ENCODE measurements around the gene ADORA2B.

Gene ADORA2B

GRCh38 chr17:15952916-15953790 is 8.2 kb downstream of the ADORA2B start:
- no peak overlapping the region for H3K4me3 ChIP-seq (replicated peaks in 1 of 2; ENCODE audit: low read depth in 2 of 2, low read length in 2 of 2)
- TF ChIP-seq, protein P1, sequence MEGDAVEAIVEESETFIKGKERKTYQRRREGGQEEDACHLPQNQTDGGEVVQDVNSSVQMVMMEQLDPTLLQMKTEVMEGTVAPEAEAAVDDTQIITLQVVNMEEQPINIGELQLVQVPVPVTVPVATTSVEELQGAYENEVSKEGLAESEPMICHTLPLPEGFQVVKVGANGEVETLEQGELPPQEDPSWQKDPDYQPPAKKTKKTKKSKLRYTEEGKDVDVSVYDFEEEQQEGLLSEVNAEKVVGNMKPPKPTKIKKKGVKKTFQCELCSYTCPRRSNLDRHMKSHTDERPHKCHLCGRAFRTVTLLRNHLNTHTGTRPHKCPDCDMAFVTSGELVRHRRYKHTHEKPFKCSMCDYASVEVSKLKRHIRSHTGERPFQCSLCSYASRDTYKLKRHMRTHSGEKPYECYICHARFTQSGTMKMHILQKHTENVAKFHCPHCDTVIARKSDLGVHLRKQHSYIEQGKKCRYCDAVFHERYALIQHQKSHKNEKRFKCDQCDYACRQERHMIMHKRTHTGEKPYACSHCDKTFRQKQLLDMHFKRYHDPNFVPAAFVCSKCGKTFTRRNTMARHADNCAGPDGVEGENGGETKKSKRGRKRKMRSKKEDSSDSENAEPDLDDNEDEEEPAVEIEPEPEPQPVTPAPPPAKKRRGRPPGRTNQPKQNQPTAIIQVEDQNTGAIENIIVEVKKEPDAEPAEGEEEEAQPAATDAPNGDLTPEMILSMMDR (IDR thresholded peaks at IDR 0.05; ENCODE audit: low read depth, low read length), result no peak
- DNase-seq (ENCODE audit: low read depth in 2 of 2), result no peak

- TF ChIP-seq, protein P1 (IDR thresholded peaks at IDR 0.05; ENCODE audit: low read depth, low read length), result no peak
- H3K4me3 ChIP-seq (replicated peaks in 1 of 2; ENCODE audit: low read depth in 2 of 2, low read length in 2 of 2), result no peak overlapping the region
- peak; percentile 85 to 88 for DNase-seq (ENCODE audit: low read depth in 2 of 2)
Observed at GRCh38 chr17:15954222-15954621, 9.3 kb downstream of the ADORA2B start.

DNA sequence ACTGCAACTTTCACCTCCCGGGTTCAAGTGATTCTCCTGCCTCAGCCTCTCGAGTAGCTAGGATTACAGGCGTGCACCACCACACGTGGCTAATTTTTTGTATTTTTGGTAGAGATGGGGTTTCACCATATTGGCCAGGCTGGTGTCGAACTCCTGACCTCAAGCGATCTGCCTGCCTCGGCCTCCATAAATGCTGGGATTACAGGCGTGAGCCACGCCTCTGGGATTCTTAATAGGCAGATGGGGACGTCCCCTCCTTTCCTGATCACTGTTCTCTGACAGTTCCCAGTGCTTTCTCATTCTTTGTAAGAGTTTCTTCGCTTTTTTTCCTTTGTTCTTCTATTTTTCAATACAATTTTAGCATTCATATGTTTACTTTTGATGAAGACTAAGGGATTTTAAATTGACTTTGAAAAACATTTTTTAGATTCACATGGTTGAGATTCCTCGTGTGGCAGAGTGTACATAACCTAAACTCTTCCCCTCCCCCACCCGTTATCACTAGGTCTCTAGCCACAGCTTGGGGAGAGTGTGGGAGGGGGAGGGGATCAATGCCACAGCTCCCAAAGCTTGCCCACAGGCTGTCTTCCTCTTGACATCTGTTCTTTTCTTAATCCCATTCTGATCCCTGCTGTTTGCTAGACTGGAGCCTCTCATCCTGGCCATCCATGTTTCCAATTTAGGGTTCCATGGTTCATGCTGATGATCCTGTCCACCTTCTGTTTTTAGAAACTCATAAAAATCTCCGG is 11.0 kb downstream of the ADORA2B start:
- H3K4me3 ChIP-seq (replicated peaks in 1 of 2; ENCODE audit: low read depth in 2 of 2, low read length in 2 of 2), result no peak overlapping the region
- DNase-seq (ENCODE audit: low read depth in 2 of 2), result no peak
- TF ChIP-seq, protein P1 (IDR thresholded peaks at IDR 0.05; ENCODE audit: low read depth, low read length), result no peak

DNA sequence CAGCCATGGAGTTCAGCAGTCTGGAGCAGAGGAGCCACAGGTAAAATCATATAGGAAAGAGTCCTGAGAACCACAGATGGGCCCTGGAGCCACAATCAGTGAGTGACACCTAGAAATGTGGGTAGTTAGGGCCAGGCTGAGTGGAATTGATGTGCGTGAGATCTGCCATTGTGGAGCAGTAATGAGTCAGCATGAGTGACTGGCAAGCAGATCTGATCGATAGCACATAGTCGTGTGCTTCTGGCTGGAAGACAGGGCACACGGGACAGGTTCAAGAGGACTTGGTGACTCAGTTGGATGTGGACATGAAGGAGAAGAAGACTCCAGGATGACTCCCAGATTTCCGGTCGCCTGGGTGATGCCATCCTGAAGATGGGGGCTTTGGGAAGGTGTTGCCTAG is 12.3 kb downstream of the ADORA2B start:
- no peak for DNase-seq (ENCODE audit: low read depth in 2 of 2)
- H3K4me3 ChIP-seq (replicated peaks in 1 of 2; ENCODE audit: low read depth in 2 of 2, low read length in 2 of 2), result no peak overlapping the region
- TF ChIP-seq, protein P1 (IDR thresholded peaks at IDR 0.05; ENCODE audit: low read depth, low read length), result no peak

DNA sequence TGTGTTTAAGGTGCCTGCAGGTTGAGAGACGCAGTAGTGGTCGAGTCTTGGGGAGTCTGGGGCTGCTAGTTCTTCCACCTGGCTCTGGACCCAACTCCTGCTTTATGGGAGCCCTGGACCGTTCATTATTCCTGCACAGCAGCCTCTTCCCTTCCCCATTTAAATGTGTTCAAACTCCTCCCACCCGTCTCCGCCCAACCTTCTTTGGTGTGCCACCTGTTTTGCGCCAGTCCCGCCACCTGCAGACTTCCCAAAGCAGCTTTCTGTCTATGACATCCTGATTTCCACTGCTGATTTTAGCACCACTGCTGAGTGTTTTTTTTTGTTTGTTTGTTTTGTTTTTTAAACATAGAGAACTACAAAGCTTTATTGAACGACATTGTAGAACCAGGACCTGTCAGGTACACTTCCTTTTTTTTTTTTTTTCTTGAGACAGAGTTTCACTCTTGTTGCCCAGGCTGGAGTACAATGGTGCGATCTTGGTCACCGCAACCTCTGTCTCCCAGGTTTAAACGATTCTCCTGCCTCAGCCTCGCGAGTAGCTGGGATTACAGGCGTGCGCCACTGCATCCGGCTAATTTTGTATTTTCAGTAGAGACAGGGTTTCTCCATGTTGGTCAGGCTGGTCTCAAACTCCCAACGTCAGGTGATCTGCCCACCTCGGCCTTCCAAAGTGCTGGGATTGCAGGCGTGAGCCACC is 12.8 kb downstream of the ADORA2B start:
- no peak for DNase-seq (ENCODE audit: low read depth in 2 of 2)
- TF ChIP-seq, protein P1 (IDR thresholded peaks at IDR 0.05; ENCODE audit: low read depth, low read length), result no peak
- no peak overlapping the region for H3K4me3 ChIP-seq (replicated peaks in 1 of 2; ENCODE audit: low read depth in 2 of 2, low read length in 2 of 2)

DNA sequence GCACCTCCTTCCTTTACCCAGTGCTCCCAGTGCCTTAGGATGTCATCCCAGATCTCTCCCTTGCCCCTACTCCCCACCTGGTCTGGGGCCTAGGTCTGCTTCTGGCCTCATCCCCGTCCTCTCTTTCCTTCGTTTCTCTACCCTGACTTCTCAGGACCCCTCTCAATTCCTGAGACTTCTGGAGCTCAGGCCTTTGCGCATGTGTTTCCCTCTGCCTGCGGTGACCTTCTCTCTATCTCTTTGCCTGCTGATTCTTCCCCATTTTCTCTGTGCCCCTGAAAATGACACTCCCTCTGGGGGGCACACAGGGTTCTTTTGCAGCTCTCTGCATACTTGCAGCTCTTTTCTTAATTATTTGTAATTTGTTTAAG is 13.5 kb downstream of the ADORA2B start:
- H3K4me3 ChIP-seq (replicated peaks in 1 of 2; ENCODE audit: low read depth in 2 of 2, low read length in 2 of 2), result no peak overlapping the region
- TF ChIP-seq, protein P1 (IDR thresholded peaks at IDR 0.05; ENCODE audit: low read depth, low read length), result no peak
- DNase-seq (ENCODE audit: low read depth in 2 of 2), result no peak

All from cardiac fibroblast (primary cell).